Measurements from ENCODE around the gene PDILT.

DNA sequence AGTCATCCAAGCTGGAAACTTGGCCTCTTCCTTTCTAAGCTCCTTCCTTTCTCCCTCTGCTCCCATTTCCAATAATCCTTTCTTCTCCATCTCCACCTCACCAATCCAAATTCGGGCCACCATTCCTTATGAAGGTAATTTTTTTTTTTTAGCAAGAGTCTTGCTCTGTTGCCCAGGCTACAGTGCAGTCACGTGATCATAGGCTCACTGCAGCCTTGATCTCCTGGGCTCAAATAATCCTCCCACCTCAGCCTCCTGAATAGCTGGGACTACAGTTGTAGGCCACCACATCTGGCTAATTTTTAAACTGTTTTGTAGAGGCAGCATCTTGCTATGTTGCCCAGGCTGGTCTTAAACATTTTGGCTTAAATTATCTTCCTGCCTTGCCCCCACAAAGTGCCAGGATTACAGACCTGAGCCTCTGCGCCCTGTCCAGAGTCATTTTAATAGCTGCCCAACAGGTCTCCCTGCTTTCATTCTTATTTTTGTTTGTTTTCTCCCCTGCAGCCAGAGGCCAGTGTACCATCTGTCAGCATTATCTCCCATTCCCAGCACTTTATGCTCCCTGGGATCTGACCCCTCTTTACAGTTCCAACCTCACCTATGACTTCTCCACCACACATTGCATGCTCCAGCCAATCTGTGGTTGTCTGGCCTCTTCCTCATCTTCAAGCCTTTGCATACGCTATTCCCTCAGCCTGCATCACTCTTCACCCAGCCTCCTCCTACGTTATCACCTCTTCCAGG lies 75.0 kb downstream of the PDILT start:
- TF ChIP-seq POLR2A (IDR thresholded peaks at IDR 0.05): no peak
- TF ChIP-seq, protein P1, sequence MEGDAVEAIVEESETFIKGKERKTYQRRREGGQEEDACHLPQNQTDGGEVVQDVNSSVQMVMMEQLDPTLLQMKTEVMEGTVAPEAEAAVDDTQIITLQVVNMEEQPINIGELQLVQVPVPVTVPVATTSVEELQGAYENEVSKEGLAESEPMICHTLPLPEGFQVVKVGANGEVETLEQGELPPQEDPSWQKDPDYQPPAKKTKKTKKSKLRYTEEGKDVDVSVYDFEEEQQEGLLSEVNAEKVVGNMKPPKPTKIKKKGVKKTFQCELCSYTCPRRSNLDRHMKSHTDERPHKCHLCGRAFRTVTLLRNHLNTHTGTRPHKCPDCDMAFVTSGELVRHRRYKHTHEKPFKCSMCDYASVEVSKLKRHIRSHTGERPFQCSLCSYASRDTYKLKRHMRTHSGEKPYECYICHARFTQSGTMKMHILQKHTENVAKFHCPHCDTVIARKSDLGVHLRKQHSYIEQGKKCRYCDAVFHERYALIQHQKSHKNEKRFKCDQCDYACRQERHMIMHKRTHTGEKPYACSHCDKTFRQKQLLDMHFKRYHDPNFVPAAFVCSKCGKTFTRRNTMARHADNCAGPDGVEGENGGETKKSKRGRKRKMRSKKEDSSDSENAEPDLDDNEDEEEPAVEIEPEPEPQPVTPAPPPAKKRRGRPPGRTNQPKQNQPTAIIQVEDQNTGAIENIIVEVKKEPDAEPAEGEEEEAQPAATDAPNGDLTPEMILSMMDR (IDR thresholded peaks at IDR 0.05): no peak

All from uterus (tissue), 2 donors.